H9 (cell line): ENCODE data around the gene RUNX2. TPM values are rescaled to one million over a fixed set of nuclear protein-coding genes. Genes with fewer than 3 reads are reported as not detected.

Experiments
- DNase-seq: peaks from one replicate; pipeline ENCODE4 v3.0.0-alpha.2; 2017
- H2AFZ ChIP-seq: one replicate; pipeline ENCODE4 v1.6.1; 2013; ENCODE audit warnings: mild to moderate bottlenecking, low read length, control low read depth, moderate library complexity
- H2AK5ac ChIP-seq: 2 replicates; pipeline ENCODE4 v1.6.1; 2013; ENCODE audit warnings: low read length, control low read depth, mixed read lengths; ENCODE audit not compliant: insufficient read length
- H2BK120ac ChIP-seq: one replicate; pipeline ENCODE4 v1.6.1; 2013; ENCODE audit warnings: low read depth, mild to moderate bottlenecking, low read length, control low read depth, inconsistent platforms; ENCODE audit not compliant: poor library complexity, severe bottlenecking
- H2BK12ac ChIP-seq: 2 replicates; pipeline ENCODE4 v1.6.1; 2013; ENCODE audit warnings: low read length, control low read depth, mixed read lengths, low read depth; ENCODE audit not compliant: insufficient read length
- H2BK15ac ChIP-seq: 2 replicates; pipeline ENCODE4 v1.6.1; 2013; ENCODE audit warnings: low read depth, low read length, control low read depth
- H2BK20ac ChIP-seq: one replicate; pipeline ENCODE4 v1.6.1; 2013; ENCODE audit warnings: low read depth, mild to moderate bottlenecking, low read length, control low read depth, inconsistent platforms; ENCODE audit not compliant: poor library complexity, severe bottlenecking
- H2BK5ac ChIP-seq: 2 replicates; pipeline ENCODE4 v1.6.1; 2013; ENCODE audit warnings: low read length, control low read depth, mixed read lengths; ENCODE audit not compliant: insufficient read length
- H3K14ac ChIP-seq: 2 replicates; pipeline ENCODE4 v1.6.1; 2013; ENCODE audit warnings: low read length, control low read depth; ENCODE audit not compliant: insufficient read depth
- H3K18ac ChIP-seq: 2 replicates; pipeline ENCODE4 v1.6.1; 2013; ENCODE audit warnings: low read depth, mild to moderate bottlenecking, mixed read lengths, low read length, control low read depth; ENCODE audit not compliant: insufficient read length
- H3K23ac ChIP-seq: 2 replicates; pipeline ENCODE4 v1.6.1; 2013; ENCODE audit warnings: low read length, control low read depth, mixed read lengths, low read depth; ENCODE audit not compliant: insufficient read length
- H3K23me2 ChIP-seq: 2 replicates; pipeline ENCODE4 v1.6.1; 2013; ENCODE audit warnings: low read depth, mild to moderate bottlenecking, mixed read lengths, low read length, control low read depth; ENCODE audit not compliant: insufficient read length, poor library complexity, severe bottlenecking
- H3K27ac ChIP-seq: 2 replicates; pipeline ENCODE4 v1.5.1; 2013; ENCODE audit warnings: low read length, control low read depth, mixed read lengths, low read depth; ENCODE audit not compliant: insufficient read length
- H3K27me3 ChIP-seq: 2 replicates; pipeline ENCODE4 v1.6.1; 2013; ENCODE audit warnings: low read length, control low read depth, inconsistent platforms; ENCODE audit not compliant: insufficient read depth
- H3K4ac ChIP-seq: 2 replicates; pipeline ENCODE4 v1.6.1; 2013; ENCODE audit warnings: low read depth, mild to moderate bottlenecking, control low read depth, inconsistent platforms, low read length, moderate library complexity
- H3K4me1 ChIP-seq: 2 replicates; pipeline ENCODE4 v1.6.1; 2013; ENCODE audit warnings: low read length, control low read depth, inconsistent platforms; ENCODE audit not compliant: insufficient read depth
- H3K4me2 ChIP-seq: 2 replicates; pipeline ENCODE4 v1.6.1; 2013; ENCODE audit warnings: low read length, control low read depth, mixed read lengths; ENCODE audit not compliant: insufficient read length, insufficient read depth
- H3K56ac ChIP-seq: 2 replicates; pipeline ENCODE4 v1.6.1; 2013; ENCODE audit warnings: low read depth, mild to moderate bottlenecking, mixed read lengths, low read length, control low read depth; ENCODE audit not compliant: insufficient read length
- H3K79me1 ChIP-seq: 2 replicates; pipeline ENCODE4 v1.6.1; 2013; ENCODE audit warnings: low read depth, mild to moderate bottlenecking, moderate library complexity, low read length, control low read depth, inconsistent platforms; ENCODE audit not compliant: insufficient read depth, poor library complexity, severe bottlenecking
- H3K79me2 ChIP-seq: 2 replicates; pipeline ENCODE4 v1.6.1; 2013; ENCODE audit warnings: low read length, control low read depth, inconsistent platforms; ENCODE audit not compliant: insufficient read depth
- H3K9ac ChIP-seq: 2 replicates; pipeline ENCODE4 v1.6.1; 2013; ENCODE audit warnings: low read length, control low read depth, mixed read lengths; ENCODE audit not compliant: insufficient read length; ENCODE audit errors: extremely low read depth
- H3K9me3 ChIP-seq: one replicate; pipeline ENCODE4 v1.6.1; 2013; ENCODE audit warnings: low read depth, low read length, inconsistent platforms; ENCODE audit not compliant: control insufficient read depth
- H3T11ph ChIP-seq: one replicate; pipeline ENCODE4 v1.6.1; 2013; ENCODE audit warnings: mild to moderate bottlenecking, low read length, control low read depth, inconsistent platforms
- H4K20me1 ChIP-seq: one replicate; pipeline ENCODE4 v1.6.1; 2013; ENCODE audit not compliant: control insufficient read depth, insufficient read length, insufficient read depth
- H4K5ac ChIP-seq: 2 replicates; pipeline ENCODE4 v1.6.1; 2013; ENCODE audit warnings: low read depth, mild to moderate bottlenecking, mixed read lengths, low read length, control low read depth; ENCODE audit not compliant: insufficient read length
- H4K8ac ChIP-seq: replicated peaks from 2 replicates; pipeline ENCODE4 v1.6.1; 2013; ENCODE audit warnings: low read length, control low read depth, mixed read lengths, low read depth; ENCODE audit not compliant: insufficient read length
- H4K91ac ChIP-seq: 2 replicates; pipeline ENCODE4 v1.6.1; 2013; ENCODE audit warnings: low read depth, mild to moderate bottlenecking, moderate library complexity, mixed read lengths, low read length, control low read depth; ENCODE audit not compliant: insufficient read length
- H3K27ac Mint-ChIP-seq, 3 experiments: 2 replicates in 2 of 3; 3 replicates in 1 of 3; pipeline ENCODE4 v1.8.0; 2020 to 2021; ENCODE audit warnings: mixed read lengths in 3 of 3, mild to moderate bottlenecking in 1 of 3, moderate library complexity in 1 of 3
- H3K27me3 Mint-ChIP-seq: 2 replicates; pipeline ENCODE4 v1.8.0; 2021; ENCODE audit warnings: low read depth, mild to moderate bottlenecking, moderate library complexity, mixed read lengths
- H3K36me3 Mint-ChIP-seq, 3 experiments: 2 replicates in 2 of 3; 3 replicates in 1 of 3; pipeline ENCODE4 v1.8.0; 2020 to 2021; ENCODE audit warnings: low read depth in 3 of 3, mixed read lengths in 3 of 3; ENCODE audit not compliant: insufficient read depth in 1 of 3
- H3K4me1 Mint-ChIP-seq, 2 experiments: 2 replicates each; pipeline ENCODE4 v1.8.0; 2020; ENCODE audit warnings: mixed read lengths in 2 of 2
- H3K4me3 Mint-ChIP-seq, 2 experiments: 2 replicates in 1 of 2; 3 replicates in 1 of 2; pipeline ENCODE4 v1.8.0; 2020 to 2021; ENCODE audit warnings: mild to moderate bottlenecking in 2 of 2, mixed read lengths in 2 of 2, moderate library complexity in 1 of 2
- H3K9me3 Mint-ChIP-seq, 2 experiments: 2 replicates in 1 of 2; 3 replicates in 1 of 2; pipeline ENCODE4 v1.8.0; 2020; ENCODE audit warnings: mild to moderate bottlenecking in 2 of 2, mixed read lengths in 2 of 2, moderate library complexity in 1 of 2
- CTCF ChIP-seq: fragments of 200-600 bp; sonication (generic); conservative IDR thresholded peaks from 3 replicates; pipeline ENCODE4 v1.8.0; 2021; ENCODE audit warnings: antibody characterized with exemption, mild to moderate bottlenecking
- WGBS: extraction: QIAGEN DNeasy Blood & Tissue Kit; methylation state at CpG from one replicate; pipeline ENCODE4 v1.1.7; 2013; ENCODE audit warnings: missing lambda C conversion rate, low lambda C conversion rate, mixed read lengths; ENCODE audit not compliant: insufficient read length; ENCODE audit errors: extremely low coverage; 5-methylcytosine and 5-hydroxymethylcytosine counted together
- total RNA-seq: library from RNA; stranded (reverse); gene quantifications from 2 replicates; pipeline ENCODE4 v1.2.1, GENCODE V29; 2021

The RUNX2 gene
- total RNA-seq, 1 experiment from 2014 or later = 0.15 TPM

GRCh38 chr6:45698046-45698445 is 369.9 kb downstream of the RUNX2 start:
- Histone ChIP-seq H3K27me3 (no peaks in the 10 kb centered on the region), H2BK120ac (no peak overlapping the region), H2AK5ac (no peak overlapping the region), H3K79me2 (no peaks in the 10 kb centered on the region), H2BK20ac (no peak overlapping the region), H2BK15ac (no peak overlapping the region), H4K20me1 (no peaks in the 10 kb centered on the region), H3K56ac (no peak overlapping the region), H4K5ac (no peak overlapping the region), H2BK12ac (no peak overlapping the region), H4K91ac (no peak overlapping the region), H2BK5ac (no peak overlapping the region), H3K9me3 (no peaks in the 10 kb centered on the region), H4K8ac (no peak overlapping the region), H3K14ac (no peak overlapping the region), H3K4ac (no peak overlapping the region), H3T11ph (no peak overlapping the region), H3K79me1 (no peaks in the 10 kb centered on the region), H3K18ac (no peak overlapping the region), H3K27ac (no peak overlapping the region), H3K23ac (no peak overlapping the region), H3K9ac (no peak overlapping the region), H3K23me2 (peaks cover 3% of the 10 kb centered on the region), H3K4me2 (no peak overlapping the region), H2AFZ (no peak overlapping the region), H3K4me1 (no peaks in the 10 kb centered on the region)
- no CpG with 5 or more reads among the region's 2 CpGs for WGBS
- no peaks in the 10 kb centered on the region for H3K36me3 Mint-ChIP-seq
- no peak overlapping the region for H3K4me3 Mint-ChIP-seq
- H3K4me1 Mint-ChIP-seq = no peaks in the 10 kb centered on the region
- H3K27ac Mint-ChIP-seq = no peak overlapping the region
- no peak for TF ChIP-seq CTCF
- H3K9me3 Mint-ChIP-seq = no peaks in the 10 kb centered on the region
- no peaks in the 10 kb centered on the region for H3K27me3 Mint-ChIP-seq
- DNase-seq = no peak
